NCI-H2196 (cell line): Measurements from ENCODE around the gene ME1.
"Not testable (repeated sequence)": the region's sequence is repeated elsewhere in the genome, so short reads cannot be mapped to it uniquely, and the experiment has no call there.

Source experiments
- DNase-seq: peaks from one replicate; lab custom pipeline; 2025; ENCODE audit not compliant: unreplicated experiment; lab: John Stamatoyannopoulos, UW

ME1 gene

DNA sequence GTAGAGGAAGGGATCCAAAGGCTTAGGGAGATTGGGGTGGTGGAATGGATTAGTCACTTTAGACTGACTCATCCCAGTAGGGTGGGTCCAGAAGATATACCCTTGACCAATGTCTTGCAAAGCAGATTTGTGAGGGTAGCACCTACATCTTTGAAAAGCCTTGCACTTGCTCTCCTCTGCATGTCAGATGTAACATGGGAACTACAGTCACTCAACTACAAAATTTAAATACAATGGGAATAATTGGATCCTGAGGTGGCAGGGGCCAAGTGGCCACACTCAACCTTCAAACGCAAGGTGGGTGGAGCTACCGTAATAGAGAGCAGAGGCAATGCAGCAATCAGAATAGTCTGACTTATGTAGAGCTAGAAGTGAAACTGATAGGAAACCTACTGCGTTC, 71.2 kb downstream of the ME1 start:
- DNase-seq = no peak

DNA sequence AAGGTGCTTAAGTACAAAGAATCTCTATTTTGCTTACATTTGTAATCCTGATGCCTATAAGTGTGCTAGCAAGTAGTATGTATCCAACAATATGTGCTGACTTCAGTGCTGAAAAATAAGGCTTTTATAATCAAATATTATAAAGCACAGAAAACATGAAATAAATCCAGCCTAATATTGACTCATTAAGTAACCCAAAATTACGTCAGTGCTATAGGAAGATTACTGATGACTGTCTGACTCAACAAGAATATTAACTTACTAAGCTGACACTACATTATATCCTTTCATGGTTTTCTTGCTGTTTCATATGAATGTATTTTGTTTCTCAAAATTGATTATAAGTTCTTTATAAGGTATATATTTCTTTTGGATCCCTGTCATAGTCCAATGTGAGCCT, 76.1 kb downstream of the ME1 start:
- DNase-seq = no peak

DNA sequence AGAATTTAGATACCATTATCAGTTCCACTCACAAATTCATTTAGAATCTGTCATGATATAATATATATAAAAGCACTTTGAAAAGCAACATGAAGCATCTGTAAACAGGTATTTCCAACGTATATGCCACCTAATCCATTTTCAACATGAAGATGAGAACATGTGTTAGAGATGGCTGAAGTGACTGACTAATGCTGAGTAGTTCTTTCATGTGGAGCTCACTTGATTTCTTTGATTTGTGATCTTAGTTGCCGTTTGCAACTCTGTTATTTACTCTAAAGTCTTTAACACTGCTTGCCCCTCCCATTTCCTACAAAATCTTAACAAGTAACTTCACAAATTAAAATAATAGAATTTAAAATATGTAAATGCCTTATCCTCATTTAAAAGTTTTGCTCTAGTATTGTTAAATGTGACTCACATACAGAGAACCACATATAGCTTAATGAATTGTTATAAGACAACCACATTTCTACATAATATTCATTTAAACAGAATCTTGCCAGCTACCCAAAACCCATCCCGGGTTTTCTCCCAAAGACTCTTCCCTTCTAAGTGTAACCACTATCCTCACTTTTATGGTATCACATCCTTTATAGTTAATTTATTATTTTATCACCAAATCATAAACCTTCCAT, 78.3 kb downstream of the ME1 start:
- DNase-seq = no peak

DNA sequence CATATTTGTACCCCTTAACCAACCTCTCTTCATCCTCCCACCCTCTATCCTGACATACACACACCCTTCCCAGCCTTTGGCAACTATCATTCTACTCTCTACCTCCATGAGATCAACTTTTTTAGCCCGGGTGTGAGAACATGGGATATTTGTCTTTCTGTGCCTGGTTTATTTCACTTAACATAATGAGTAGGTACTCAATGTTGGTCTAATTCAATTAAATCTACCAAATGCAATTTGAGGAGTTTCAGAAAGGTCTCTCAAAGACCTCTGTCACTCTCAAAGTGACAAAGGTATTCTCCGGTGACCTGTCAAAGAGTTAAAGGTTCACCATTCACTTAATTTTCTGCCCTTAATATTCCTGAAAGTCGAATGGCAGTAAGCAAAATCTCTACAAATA, 87.7 kb downstream of the ME1 start:
- no peak for DNase-seq

DNA sequence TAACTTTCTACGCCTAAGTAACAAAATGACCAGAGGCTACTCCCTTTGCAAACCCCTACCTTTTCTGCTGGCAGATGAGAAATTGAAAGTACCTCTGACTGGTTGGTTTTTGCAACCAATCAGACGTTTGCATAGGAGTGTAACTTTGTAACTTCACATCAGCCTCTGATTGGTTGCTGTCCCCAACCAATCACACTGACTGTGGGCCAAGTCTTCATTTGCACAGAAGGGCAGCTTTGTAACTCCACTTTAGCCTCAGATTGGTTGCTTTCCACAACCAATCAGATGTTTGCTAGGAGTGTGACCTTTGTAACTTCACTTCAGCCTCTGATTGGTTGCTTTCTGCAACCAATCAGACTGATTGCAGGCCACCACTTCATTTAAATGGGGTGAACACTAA, 89.1 kb downstream of the ME1 start:
- no peak for DNase-seq

DNA sequence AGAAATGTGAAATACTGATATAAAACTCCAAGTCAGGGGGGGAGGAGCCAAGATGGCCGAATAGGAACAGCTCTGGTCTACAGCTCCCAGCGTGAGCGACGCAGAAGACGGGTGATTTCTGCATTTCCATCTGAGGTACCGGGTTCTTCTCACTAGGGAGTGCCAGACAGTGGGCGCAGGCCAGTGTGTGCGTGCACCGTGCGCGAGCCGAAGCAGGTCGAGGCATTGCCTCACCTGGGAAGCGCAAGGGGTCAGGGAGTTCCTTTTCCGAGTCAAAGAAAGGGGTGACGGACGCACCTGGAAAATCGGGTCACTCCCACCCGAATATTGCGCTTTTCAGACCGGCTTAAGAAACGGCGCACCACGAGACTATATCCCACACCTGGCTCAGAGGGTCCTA, 96.9 kb downstream of the ME1 start:
- not testable (repeated sequence) for DNase-seq

DNA sequence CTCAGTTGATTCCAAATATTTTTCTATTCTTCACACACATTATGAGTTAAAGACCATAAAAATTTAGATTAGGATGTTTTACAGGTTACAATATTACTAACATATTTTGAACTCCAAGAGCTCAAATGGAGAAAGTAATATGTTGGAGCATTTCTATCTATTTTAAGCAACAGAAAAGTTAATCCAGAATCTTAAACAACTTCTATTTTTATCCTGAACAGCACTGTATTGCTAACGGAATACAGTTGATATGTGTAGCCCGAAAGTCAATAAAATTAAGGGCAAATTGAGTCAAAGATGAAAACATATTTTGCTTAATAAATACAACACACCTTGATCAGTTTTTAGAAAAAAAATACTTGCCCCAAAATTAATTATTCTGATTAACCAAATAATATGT, 97.4 kb downstream of the ME1 start:
- no peak for DNase-seq

DNA sequence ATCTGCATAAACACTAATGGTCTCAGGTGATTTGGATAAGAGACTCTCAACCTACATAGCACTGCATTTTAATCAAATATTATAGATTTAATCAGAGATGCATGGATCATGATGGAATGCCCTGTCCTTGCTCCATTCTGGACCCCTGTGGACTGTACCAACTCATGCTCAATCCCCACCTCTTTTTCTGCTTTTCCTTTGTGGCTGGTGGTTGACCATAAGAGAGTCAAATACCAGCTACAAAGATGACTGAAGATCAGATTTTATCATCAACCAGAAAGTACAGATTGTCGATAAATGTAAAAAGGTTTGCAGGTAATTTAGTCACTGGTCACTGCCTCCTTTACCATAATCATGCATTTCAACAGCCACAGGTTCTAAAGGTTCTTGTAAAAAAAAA, 116.2 kb downstream of the ME1 start:
- DNase-seq = no peak

DNA sequence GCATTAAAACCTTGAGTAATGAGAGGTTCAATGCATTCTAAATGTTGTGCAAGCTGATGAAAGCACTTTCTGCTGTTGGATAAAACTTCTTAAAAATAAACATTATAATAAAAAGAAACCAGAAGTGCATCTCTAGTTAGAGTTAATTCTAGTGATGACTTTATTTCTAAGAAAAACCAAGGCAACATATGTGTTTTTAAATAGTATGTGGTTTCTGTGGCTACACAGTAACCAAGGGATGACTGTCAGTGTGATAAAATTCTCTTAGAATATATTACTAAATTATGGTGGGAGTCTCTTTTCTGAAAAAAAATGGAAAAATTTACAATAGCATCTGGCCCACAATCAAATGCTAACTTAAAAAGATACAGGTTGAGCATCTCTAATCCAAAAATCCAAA, 117.0 kb downstream of the ME1 start:
- no peak for DNase-seq

DNA sequence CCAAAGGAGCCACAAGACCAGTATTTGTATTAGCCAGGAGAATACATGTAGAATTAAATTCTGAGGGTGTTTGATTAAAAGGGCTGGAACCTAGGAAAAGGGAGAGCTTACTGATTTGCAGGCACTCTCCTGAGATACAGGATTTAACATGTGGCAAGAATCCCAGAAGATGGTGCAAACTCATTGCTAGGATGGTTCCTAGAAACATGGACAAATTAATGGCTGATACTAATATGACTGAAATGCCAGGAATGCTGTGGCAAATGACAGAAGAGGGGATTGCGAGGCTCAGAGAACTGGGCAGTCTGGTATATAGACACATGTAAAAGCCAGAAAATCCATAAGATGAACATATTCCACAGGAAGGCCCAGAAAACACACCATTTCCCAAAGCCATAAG, 119.6 kb downstream of the ME1 start:
- no peak for DNase-seq

DNA sequence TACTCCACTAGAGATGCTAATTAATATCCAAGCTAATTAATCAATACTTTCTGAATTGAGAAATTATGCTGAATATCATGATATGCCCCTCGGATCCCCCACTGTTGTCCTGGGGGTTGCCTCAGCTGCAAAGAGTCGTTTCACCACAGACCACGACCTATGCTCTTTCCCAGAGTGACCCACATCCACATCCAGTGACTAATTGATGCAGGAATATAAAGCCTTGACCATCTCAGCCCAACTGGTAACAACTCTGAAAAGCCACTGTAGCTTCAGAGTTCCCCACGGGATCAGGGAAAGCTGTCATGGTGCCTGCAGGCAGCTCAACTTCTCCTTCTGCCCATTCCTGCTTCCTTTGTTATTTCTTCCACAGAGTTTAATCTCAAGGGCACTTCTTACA, 120.8 kb downstream of the ME1 start:
- DNase-seq = no peak

DNA sequence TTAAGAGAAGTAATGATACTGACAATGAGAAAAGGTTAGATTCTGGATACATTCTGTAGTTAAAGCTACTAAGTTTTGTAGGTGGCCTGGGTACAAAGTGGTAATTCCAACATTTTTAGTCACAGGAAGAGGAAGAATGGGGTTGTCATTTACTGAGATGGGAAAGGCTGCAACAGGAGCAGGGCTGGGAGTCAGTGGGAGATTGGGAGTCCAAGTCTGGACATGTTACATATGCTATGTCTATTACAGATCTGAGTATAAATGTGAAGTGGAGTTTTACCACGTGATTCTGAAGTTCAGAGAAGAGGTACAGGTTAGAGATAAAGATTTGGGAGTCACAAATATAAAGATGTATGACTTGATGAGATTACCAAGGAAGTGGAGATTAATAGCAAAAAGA, 121.5 kb downstream of the ME1 start:
- no peak for DNase-seq

DNA sequence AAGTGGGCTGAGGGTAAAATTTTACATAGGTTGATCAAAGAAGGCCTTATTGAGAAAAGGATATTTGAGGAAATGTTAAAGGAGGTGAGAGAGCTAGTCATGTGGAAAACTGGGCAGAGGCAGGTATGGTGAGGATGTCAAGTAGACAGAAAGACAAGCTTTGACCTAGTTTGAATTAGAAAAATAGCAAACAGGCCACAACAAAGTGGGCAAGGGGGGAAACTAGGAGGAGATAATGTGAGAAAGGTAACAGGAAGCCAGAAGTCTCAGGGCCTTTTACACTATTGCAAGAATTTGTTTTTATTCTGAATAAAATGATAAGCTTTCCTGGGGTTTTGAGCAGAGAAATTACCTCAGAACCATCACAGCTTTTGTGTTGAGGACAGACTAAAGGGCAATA, 122.0 kb downstream of the ME1 start:
- DNase-seq = no peak

DNA sequence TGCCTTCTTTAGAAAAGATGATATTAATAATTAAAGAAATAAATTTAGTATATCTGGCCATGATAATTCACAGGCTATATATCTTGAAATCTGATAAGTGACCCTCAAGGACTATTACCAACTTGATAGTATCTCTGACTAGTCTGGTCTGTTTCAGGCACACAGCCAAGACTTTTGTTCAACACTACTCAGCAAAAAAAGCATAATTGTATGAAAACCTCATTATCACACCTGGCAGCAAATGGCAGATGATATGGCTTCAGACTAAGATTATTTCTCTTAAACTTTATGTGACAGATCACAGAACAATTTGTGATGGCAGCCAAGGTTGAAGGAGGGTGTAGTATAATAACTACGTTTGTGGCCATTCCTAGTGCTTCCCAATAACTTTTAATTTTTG, 123.0 kb downstream of the ME1 start:
- no peak for DNase-seq

DNA sequence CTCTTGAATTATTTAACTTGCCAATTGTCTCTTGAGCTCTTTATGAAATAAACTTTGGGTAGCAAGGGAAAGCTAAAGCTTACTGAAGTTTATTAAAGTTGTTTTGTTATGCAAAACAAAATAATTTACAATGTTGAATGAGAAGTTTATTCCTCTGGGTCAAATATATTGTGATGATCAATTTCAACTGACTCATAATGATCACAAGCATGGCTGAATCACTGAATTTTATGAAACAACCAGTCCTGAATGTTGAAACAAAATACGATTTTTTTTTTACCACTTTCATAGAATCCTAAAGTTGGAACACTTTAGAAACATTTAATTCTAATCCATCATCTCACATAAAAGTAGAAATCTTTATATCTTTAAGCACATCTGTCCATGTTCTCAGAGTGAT, 127.4 kb downstream of the ME1 start:
- DNase-seq = no peak

DNA sequence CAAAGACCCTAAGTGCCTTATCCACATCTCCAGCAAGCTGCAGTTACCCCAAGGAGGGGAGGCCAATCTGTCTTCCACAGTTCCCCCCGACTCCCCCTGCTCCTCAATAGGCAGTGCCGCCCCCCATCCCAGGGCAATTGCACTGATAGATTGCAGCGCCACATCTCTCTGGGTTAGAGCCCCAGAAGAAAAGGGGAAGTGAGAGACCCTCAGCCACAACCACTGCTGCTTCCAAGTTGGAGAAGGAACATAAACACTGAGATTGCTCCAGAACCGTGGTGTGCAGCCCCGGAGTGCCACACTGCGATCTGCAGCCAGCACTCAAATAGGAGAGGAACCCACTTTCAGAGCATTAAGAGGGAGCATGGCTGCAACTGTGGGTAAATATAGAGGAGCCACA, 136.2 kb downstream of the ME1 start:
- no peak for DNase-seq

DNA sequence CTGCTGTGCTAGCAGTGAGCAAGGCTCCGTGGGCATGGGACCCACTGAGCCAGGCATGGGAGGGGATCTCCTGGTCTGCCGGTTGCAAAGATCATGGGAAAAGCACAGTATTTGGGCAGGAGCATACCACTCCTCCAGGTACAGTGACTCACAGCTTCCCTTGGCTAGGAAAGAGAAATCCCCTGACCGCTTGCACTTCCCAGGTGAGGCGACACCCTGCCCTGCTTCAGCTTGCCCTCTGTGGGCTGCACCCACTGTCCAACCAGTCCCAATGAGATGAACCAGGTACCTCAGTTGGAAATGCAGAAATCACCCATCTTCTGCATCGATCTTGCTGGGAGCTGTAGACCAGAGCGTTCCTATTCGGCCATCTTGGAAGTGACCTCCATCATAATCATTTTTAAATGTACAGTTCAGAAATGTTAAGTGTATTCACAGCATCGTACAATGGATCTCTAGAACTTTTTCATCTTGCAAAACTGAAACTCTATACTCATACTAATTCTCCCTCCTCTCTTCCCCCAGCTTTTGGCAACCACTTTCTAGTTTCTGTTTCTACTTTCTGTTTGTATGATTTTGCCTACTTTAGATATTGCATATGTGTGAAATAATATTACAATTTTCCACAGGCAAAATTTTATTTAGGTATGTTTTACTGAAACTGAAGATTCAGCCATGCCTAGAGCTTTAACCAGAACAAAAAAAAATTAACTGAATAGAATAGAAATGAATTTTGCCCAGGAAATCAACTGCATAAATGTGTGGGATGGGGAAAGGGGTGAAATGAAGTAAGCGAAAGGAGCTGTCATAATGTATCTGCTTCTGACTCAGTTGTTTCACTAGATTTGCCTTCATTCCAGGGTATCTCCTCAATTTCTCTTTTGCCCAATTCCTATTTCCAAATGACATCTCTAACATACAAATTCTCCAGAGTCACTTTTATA, 137.7 kb downstream of the ME1 start:
- DNase-seq = no peak

DNA sequence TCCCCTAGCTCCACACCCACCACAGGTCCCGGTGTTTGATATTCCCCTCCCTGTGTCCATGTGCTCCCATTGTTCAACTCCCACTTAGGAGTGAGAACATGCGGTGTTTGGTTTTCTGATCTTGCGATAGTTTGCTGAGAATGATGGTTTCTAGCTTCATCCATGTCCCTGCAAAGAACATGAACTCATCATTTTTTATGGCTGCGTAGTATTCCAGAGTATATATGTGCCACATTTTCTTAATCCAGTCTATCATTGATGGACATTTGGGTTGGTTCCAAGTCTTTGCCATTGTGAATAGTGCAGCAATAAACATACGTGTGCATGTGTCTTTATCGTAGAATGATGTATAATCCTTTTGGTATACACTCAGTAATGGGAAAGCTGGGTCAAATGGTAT, 143.6 kb downstream of the ME1 start:
- DNase-seq = not testable (repeated sequence)

DNA sequence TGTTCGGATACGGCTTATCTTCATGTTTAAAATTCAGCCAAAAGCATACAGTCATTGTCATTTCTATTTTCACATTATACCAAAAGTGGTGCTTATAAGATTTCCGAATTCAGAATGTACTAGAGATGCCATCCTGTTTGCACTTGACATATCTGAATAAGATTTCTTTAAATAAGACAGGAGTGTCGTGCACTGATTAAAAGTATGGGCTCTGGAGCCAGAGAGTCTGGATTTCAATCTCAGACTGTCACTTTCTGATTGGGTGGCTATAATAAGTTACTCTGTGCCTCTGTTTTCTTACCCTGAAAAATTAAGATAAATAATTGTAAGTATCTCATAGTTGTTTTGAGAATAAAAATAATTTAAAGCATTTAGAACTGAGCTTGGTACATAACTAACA, 144.9 kb downstream of the ME1 start:
- no peak for DNase-seq

DNA sequence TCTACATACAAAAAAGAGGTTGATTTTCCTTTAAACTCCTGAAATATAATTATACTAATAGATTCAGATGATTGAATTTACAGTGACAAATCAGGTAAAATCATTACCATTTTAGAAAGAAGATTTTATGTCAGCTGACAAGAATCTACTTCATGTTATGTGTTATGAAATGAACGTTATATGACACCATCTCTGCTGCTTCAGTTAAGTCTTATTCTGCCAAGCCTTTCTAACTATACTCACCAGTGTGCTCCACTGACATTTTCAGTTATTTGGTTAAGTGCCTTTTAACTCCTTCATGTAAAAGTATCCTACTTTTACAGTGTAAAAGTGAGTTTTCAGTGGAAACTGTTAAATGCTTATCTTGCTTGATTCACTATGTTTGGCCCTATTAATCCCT, 157.3 kb downstream of the ME1 start:
- no peak for DNase-seq

DNA sequence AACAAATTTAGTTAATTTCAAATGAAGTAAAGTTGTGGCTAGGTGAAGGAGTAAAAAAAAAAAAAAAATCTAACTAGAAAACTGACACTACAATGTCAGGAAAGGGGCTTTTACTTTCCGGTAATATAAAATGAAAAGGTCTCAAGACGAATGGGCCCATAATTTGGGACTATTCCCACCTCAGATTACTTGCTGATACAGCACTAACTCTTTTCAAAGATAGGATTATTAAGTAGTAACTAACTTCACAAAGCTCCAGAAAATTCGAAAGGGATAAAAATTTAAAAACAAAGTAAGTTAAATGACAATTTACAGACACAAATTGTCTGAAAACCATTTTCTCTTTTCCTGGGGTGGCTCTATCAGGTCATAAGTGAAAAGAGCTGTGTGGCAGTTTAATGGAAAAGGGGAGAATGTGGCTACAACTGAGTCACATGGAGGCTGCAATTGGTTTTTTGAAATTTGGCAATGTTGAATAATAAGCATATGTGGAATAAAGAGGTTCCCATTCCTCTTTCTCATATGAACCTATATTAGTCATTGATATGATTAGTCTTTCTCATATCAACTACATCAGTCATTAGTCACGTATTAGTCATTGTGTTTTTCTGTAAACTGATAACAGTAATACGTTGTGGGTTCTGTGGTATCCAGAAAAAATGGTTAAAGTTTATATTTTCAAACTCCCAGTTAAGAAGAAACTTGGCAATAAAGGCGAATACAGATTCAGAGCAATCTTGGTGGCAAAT, 159.7 kb downstream of the ME1 start:
- DNase-seq = no peak

DNA sequence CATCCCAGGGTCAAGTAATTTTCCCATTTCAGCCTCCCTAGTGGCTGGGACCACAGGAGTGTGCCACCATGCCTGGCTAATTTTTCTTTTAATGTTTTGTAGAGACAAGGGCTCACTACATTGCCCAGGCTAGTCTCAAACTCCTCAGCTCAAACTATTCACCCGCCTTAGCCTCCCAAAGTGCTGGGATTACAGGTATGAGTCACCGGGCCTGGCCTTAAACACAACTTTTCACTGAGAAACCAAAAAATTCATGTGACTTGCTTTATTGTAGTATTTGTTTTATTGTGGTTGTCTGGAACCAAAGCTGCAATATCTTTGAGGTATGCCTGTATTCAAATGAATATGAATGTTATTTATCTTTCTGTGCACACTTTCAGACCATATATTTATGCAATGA, 165.5 kb downstream of the ME1 start:
- no peak for DNase-seq
